HEK293 (cell line): ENCODE results near the gene SLC19A1.
A peak's percentile ranks its signal among the peaks of the same experiment; 100 is the strongest.

Experiments
- HOXA7 ChIP-seq: sonication (generic); formaldehyde crosslinking; IDR thresholded peaks from 2 replicates; pipeline ENCODE4 v1.8.1; 2022; ENCODE audit warnings: missing genetic modification reagents, borderline replicate concordance
- ZBTB21 ChIP-seq: fragments of 450-650 bp; formaldehyde crosslinking; IDR thresholded peaks from 2 replicates; pipeline ENCODE4 v1.5.1; 2017; ENCODE audit warnings: missing biosample characterization, missing genetic modification characterization
- ZBTB8A ChIP-seq: fragments of 450-650 bp; formaldehyde crosslinking; IDR thresholded peaks from 2 replicates; pipeline ENCODE4 v1.5.1; 2016; ENCODE audit warnings: missing biosample characterization, missing genetic modification characterization
- TF ChIP-seq, protein P1 (sequence below): fragments of 450-650 bp; formaldehyde crosslinking; IDR thresholded peaks from 2 replicates; pipeline ENCODE4 v1.5.1; 2016; ENCODE audit warnings: missing biosample characterization, missing genetic modification characterization
- TF ChIP-seq, protein P2 (sequence below): fragments of 450-650 bp; formaldehyde crosslinking; IDR thresholded peaks from 2 replicates; pipeline ENCODE4 v1.5.1; 2016; ENCODE audit warnings: missing biosample characterization, missing genetic modification characterization
- TF ChIP-seq, protein P3 (sequence below): fragments of 450-650 bp; formaldehyde crosslinking; IDR thresholded peaks from 2 replicates; pipeline ENCODE4 v1.5.1; 2016; ENCODE audit warnings: missing biosample characterization, missing genetic modification characterization
- TF ChIP-seq, protein P4 (sequence below): fragments of 450-650 bp; formaldehyde crosslinking; IDR thresholded peaks from 2 replicates; pipeline ENCODE4 v1.5.1; 2016; ENCODE audit warnings: missing biosample characterization, missing genetic modification characterization
- TF ChIP-seq, protein P5 (sequence below): fragments of 450-650 bp; formaldehyde crosslinking; IDR thresholded peaks from 2 replicates; pipeline ENCODE4 v1.5.1; 2016; ENCODE audit warnings: missing biosample characterization, missing genetic modification characterization
- TF ChIP-seq, protein P6 (sequence below): fragments of 450-650 bp; formaldehyde crosslinking; IDR thresholded peaks from 2 replicates; pipeline ENCODE4 v1.5.1; 2016; ENCODE audit warnings: missing biosample characterization, missing genetic modification characterization
- TF ChIP-seq, protein P7 (sequence below): fragments of 450-650 bp; formaldehyde crosslinking; conservative IDR thresholded peaks from 2 replicates; pipeline ENCODE4 v1.5.1; 2016; ENCODE audit warnings: low read depth, missing biosample characterization, missing genetic modification characterization
- TF ChIP-seq, protein P8 (sequence below): fragments of 450-650 bp; formaldehyde crosslinking; IDR thresholded peaks from 2 replicates; pipeline ENCODE4 v1.5.1; 2016; ENCODE audit warnings: missing biosample characterization, missing genetic modification characterization

Gene SLC19A1

DNA sequence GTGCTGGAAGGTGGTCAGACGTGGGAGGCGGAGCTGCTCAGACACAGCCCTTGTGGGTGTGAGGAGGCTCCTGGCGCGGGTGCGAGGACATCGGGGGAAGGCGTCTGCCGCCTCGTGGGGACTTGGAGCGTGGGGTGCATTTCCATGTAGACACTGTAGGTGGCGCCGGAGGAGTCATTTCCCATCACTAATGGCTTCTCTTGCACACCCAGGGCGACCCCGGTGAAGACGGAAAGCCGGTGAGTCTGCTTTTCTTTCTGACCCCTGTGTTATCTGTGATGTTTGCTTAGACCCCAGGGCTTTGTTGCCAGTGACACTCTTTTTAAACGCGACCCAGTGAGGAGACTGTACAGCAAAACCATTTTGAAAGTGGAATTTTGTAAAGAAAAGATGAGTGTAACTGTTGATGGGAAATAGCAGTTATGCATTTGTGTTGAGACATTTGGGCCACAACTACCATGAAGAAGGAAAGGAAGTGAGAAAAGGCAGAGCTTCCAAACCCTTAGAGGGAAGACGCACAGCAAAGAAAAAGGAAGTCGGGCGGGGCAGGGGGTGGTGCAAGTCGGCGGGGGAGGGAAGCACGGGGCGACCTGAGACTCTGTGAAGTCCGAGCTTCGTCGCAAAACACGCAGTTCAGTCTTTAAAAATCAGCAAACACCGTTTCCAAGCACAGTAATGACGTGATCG lies 64.0 kb downstream of the SLC19A1 start (continued):
- TF ChIP-seq, protein P1, sequence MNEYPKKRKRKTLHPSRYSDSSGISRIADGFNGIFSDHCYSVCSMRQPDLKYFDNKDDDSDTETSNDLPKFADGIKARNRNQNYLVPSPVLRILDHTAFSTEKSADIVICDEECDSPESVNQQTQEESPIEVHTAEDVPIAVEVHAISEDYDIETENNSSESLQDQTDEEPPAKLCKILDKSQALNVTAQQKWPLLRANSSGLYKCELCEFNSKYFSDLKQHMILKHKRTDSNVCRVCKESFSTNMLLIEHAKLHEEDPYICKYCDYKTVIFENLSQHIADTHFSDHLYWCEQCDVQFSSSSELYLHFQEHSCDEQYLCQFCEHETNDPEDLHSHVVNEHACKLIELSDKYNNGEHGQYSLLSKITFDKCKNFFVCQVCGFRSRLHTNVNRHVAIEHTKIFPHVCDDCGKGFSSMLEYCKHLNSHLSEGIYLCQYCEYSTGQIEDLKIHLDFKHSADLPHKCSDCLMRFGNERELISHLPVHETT (tag by site-specific recombination) = no peak
- TF ChIP-seq ZBTB8A (tag by site-specific recombination) (0 out of 2 replicates have a peak, but pooled peaks have one; percentile 10), ZBTB21 (tag by site-specific recombination) (no peak), HOXA7 (CRISPR knock-in tag) (no peak)
- TF ChIP-seq, protein P2, sequence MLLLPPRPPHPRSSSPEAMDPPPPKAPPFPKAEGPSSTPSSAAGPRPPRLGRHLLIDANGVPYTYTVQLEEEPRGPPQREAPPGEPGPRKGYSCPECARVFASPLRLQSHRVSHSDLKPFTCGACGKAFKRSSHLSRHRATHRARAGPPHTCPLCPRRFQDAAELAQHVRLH (tag by site-specific recombination) = no peak
- TF ChIP-seq, protein P3, sequence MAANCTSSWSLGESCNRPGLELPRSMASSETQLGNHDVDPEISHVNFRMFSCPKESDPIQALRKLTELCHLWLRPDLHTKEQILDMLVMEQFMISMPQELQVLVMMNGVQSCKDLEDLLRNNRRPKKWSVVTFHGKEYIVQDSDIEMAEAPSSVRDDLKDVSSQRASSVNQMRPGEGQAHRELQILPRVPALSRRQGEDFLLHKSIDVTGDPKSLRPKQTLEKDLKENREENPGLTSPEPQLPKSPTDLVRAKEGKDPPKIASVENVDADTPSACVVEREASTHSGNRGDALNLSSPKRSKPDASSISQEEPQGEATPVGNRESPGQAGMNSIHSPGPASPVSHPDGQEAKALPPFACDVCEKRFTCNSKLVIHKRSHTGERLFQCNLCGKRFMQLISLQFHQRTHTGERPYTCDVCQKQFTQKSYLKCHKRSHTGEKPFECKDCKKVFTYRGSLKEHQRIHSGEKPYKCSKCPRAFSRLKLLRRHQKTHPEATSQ (tag by site-specific recombination) = no peak
- TF ChIP-seq, protein P4, sequence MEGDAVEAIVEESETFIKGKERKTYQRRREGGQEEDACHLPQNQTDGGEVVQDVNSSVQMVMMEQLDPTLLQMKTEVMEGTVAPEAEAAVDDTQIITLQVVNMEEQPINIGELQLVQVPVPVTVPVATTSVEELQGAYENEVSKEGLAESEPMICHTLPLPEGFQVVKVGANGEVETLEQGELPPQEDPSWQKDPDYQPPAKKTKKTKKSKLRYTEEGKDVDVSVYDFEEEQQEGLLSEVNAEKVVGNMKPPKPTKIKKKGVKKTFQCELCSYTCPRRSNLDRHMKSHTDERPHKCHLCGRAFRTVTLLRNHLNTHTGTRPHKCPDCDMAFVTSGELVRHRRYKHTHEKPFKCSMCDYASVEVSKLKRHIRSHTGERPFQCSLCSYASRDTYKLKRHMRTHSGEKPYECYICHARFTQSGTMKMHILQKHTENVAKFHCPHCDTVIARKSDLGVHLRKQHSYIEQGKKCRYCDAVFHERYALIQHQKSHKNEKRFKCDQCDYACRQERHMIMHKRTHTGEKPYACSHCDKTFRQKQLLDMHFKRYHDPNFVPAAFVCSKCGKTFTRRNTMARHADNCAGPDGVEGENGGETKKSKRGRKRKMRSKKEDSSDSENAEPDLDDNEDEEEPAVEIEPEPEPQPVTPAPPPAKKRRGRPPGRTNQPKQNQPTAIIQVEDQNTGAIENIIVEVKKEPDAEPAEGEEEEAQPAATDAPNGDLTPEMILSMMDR (tag by site-specific recombination) = peak; percentile 98
- TF ChIP-seq, protein P5, sequence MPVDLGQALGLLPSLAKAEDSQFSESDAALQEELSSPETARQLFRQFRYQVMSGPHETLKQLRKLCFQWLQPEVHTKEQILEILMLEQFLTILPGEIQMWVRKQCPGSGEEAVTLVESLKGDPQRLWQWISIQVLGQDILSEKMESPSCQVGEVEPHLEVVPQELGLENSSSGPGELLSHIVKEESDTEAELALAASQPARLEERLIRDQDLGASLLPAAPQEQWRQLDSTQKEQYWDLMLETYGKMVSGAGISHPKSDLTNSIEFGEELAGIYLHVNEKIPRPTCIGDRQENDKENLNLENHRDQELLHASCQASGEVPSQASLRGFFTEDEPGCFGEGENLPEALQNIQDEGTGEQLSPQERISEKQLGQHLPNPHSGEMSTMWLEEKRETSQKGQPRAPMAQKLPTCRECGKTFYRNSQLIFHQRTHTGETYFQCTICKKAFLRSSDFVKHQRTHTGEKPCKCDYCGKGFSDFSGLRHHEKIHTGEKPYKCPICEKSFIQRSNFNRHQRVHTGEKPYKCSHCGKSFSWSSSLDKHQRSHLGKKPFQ (tag by site-specific recombination) = no peak
- TF ChIP-seq, protein P6, sequence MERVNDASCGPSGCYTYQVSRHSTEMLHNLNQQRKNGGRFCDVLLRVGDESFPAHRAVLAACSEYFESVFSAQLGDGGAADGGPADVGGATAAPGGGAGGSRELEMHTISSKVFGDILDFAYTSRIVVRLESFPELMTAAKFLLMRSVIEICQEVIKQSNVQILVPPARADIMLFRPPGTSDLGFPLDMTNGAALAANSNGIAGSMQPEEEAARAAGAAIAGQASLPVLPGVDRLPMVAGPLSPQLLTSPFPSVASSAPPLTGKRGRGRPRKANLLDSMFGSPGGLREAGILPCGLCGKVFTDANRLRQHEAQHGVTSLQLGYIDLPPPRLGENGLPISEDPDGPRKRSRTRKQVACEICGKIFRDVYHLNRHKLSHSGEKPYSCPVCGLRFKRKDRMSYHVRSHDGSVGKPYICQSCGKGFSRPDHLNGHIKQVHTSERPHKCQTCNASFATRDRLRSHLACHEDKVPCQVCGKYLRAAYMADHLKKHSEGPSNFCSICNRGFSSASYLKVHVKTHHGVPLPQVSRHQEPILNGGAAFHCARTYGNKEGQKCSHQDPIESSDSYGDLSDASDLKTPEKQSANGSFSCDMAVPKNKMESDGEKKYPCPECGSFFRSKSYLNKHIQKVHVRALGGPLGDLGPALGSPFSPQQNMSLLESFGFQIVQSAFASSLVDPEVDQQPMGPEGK (tag by site-specific recombination) = no peak; the same call in none of the 2 replicates
- TF ChIP-seq, protein P7, sequence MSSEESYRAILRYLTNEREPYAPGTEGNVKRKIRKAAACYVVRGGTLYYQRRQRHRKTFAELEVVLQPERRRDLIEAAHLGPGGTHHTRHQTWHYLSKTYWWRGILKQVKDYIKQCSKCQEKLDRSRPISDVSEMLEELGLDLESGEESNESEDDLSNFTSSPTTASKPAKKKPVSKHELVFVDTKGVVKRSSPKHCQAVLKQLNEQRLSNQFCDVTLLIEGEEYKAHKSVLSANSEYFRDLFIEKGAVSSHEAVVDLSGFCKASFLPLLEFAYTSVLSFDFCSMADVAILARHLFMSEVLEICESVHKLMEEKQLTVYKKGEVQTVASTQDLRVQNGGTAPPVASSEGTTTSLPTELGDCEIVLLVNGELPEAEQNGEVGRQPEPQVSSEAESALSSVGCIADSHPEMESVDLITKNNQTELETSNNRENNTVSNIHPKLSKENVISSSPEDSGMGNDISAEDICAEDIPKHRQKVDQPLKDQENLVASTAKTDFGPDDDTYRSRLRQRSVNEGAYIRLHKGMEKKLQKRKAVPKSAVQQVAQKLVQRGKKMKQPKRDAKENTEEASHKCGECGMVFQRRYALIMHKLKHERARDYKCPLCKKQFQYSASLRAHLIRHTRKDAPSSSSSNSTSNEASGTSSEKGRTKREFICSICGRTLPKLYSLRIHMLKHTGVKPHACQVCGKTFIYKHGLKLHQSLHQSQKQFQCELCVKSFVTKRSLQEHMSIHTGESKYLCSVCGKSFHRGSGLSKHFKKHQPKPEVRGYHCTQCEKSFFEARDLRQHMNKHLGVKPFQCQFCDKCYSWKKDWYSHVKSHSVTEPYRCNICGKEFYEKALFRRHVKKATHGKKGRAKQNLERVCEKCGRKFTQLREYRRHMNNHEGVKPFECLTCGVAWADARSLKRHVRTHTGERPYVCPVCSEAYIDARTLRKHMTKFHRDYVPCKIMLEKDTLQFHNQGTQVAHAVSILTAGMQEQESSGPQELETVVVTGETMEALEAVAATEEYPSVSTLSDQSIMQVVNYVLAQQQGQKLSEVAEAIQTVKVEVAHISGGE = no peak
- TF ChIP-seq, protein P8, sequence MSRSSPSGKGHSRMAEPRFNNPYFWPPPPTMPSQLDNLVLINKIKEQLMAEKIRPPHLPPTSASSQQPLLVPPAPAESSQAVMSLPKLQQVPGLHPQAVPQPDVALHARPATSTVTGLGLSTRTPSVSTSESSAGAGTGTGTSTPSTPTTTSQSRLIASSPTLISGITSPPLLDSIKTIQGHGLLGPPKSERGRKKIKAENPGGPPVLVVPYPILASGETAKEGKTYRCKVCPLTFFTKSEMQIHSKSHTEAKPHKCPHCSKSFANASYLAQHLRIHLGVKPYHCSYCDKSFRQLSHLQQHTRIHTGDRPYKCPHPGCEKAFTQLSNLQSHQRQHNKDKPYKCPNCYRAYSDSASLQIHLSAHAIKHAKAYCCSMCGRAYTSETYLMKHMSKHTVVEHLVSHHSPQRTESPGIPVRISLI = no peak
